Transverse colon (tissue), 4 donors: ENCODE results near the gene KRT35. TPM values are rescaled to one million over a fixed set of nuclear protein-coding genes. Genes with fewer than 3 reads are reported as not detected.

Experiments
- DNase-seq: peaks from one replicate; pipeline ENCODE4 v3.0.0-alpha.2; 2019
- H3K27ac ChIP-seq, 4 donors: fragments of 200-600 bp; sonication (generic); 2 replicates each; pipeline ENCODE4 v1.5.1; 2016 to 2018; ENCODE audit warnings: inconsistent platforms in 4 of 4
- H3K27me3 ChIP-seq: fragments of 200-600 bp; sonication (generic); 2 replicates; pipeline ENCODE4 v1.5.1; 2017; ENCODE audit warnings: inconsistent platforms
- H3K36me3 ChIP-seq, 4 donors: fragments of 200-600 bp; sonication (generic); 2 replicates each; pipeline ENCODE4 v1.5.1; 2017 to 2019; ENCODE audit warnings: inconsistent platforms in 4 of 4
- H3K4me1 ChIP-seq, 4 donors: fragments of 200-600 bp; sonication (generic); 2 replicates each; pipeline ENCODE4 v1.5.1; 2017 to 2020; ENCODE audit warnings: inconsistent platforms in 4 of 4
- H3K4me3 ChIP-seq, 4 donors: fragments of 200-600 bp; sonication (generic); 1 replicate in 1 of 4; 2 replicates in 3 of 4; pipeline versions ENCODE4 v1.5.1 to v1.6.1; 2017 to 2019; ENCODE audit warnings: inconsistent platforms in 4 of 4
- H3K9me3 ChIP-seq, 2 donors: fragments of 200-600 bp; sonication (generic); 2 replicates each; pipeline ENCODE4 v1.5.1; 2017 to 2019; ENCODE audit warnings: inconsistent platforms in 2 of 2
- EP300 ChIP-seq: sonication (generic); formaldehyde crosslinking; IDR thresholded peaks from one replicate; pipeline ENCODE4 v1.6.1; 2017; ENCODE audit warnings: antibody characterized with exemption, low read depth
- POLR2A ChIP-seq: fragments of 450-650 bp; IDR thresholded peaks from one replicate; pipeline ENCODE4 v1.6.1; 2016; ENCODE audit warnings: antibody characterized with exemption, mild to moderate bottlenecking, moderate library complexity
- POLR2AphosphoS5 ChIP-seq, 3 donors: sonication (generic); formaldehyde crosslinking; IDR thresholded peaks; one replicate each; pipeline ENCODE4 v1.6.1; 2016; ENCODE audit warnings: antibody characterized with exemption in 3 of 3
- WGBS, 2 donors: methylation state at CpG; one replicate each; pipeline ENCODE4 v1.1.5; 2018; ENCODE audit warnings: low coverage in 1 of 2; 5-methylcytosine and 5-hydroxymethylcytosine counted together
- in situ Hi-C, 4 donors: fragments of 200-750 bp; cut with MboI; loops; one replicate each; pipeline versions ENCODE4 v1.15.0 to v1.15.1; 2017; ENCODE audit warnings: low sequenced_read_pairs in 3 of 4, low pct_ligation_motif_present in 1 of 4, low pct_unique_long_range_greater_than_20kb in 1 of 4
- intact Hi-C: fragments of 100-400 bp; cut with DNase I; formaldehyde crosslinking; loops from one replicate; pipeline ENCODE4 v1.15.1; 2023; ENCODE audit warnings: low total_unique reads
- total RNA-seq, 4 donors: library from RNA; depleted of rRNA; stranded (reverse); fragments of >200 nt; gene quantifications; one replicate each; pipeline ENCODE4 v1.1.0, GENCODE V29; 2016
- TF ChIP-seq, protein P1 (sequence below), 5 experiments: fragments of 200-600 bp in 3 of 5; fragments of 450-650 bp in 2 of 5; sonication (generic) in 3 of 5; IDR thresholded peaks; 1 replicate in 2 of 5; 2 replicates in 3 of 5; pipeline ENCODE4 v1.5.1; 2016 to 2017; ENCODE audit warnings: antibody characterized with exemption in 5 of 5, inconsistent platforms in 3 of 5, mild to moderate bottlenecking in 2 of 5, moderate library complexity in 1 of 5

KRT35 gene
- total RNA-seq, 4 donors from 2014 or later, result not detected

DNA sequence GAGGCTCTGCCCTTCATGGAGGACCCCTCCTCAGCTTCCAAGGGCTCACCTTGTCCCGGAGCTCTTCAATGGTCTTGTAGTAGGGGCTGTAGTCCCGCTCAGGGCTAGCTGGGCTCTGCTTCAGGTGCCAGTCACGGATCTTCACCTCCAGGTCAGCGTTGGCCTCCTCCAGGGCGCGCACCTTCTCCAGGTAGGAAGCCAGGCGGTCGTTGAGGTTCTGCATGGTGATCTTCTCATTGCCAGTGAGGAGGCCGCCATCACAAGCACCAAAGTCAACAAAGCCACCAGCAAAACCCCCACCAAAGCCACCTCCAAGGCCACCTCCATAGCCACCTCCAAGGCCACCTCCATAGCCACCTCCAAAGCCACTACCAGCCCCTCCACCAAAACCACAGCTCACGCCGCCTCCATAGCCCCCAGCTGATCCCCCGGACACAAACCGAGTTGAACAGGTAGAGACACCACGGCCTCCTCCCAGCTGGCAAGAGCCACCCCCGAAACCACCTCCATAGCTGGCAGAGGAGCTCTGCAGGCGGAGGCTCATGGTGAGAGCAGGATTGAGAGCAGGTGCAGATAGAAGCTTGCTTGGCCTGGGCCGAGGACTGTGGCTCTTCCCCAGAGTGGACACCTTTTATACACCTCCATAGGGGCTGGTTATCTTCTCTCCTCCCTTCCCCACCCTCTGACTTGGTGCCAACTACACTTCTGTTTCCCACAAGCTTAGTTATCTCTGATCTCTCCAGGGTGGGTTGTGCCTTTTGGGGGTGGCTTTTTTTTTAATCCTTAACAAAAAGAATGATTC, 24.3 kb upstream of the KRT35 start, which contains the start of gene KRT13:
Gene KRT13, minus strand, starts transcription at position 606 of the 802 bp plus-strand sequence. Its CDS starts 62 bp downstream, at position 544.
- H3K27ac ChIP-seq, result no peak within 1 kb of the TSS
- H3K9me3 ChIP-seq, result no peaks in the 10 kb centered on the region
- intact Hi-C loops, result no loop called here
- H3K4me3 ChIP-seq, result no peak within 1 kb of the TSS
- no peak for DNase-seq
- TF ChIP-seq EP300 (no peak), POLR2A (no peak), POLR2AphosphoS5 (IDR thresholded peaks at IDR 0.05) (no peak)
- TF ChIP-seq, protein P1, sequence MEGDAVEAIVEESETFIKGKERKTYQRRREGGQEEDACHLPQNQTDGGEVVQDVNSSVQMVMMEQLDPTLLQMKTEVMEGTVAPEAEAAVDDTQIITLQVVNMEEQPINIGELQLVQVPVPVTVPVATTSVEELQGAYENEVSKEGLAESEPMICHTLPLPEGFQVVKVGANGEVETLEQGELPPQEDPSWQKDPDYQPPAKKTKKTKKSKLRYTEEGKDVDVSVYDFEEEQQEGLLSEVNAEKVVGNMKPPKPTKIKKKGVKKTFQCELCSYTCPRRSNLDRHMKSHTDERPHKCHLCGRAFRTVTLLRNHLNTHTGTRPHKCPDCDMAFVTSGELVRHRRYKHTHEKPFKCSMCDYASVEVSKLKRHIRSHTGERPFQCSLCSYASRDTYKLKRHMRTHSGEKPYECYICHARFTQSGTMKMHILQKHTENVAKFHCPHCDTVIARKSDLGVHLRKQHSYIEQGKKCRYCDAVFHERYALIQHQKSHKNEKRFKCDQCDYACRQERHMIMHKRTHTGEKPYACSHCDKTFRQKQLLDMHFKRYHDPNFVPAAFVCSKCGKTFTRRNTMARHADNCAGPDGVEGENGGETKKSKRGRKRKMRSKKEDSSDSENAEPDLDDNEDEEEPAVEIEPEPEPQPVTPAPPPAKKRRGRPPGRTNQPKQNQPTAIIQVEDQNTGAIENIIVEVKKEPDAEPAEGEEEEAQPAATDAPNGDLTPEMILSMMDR (IDR thresholded peaks at IDR 0.05), result no peak
- H3K4me1 ChIP-seq, result no peaks in the 10 kb centered on the region
- H3K36me3 ChIP-seq, result no peaks in the 10 kb centered on the region
- no peaks in the 10 kb centered on the region for H3K27me3 ChIP-seq
- 82% methylated on average over 17 of the region's 17 CpGs; no CpG with 5 or more reads in 1 of the 2 donors for WGBS, 2 donors
- in situ Hi-C loops, result no loop called here

DNA sequence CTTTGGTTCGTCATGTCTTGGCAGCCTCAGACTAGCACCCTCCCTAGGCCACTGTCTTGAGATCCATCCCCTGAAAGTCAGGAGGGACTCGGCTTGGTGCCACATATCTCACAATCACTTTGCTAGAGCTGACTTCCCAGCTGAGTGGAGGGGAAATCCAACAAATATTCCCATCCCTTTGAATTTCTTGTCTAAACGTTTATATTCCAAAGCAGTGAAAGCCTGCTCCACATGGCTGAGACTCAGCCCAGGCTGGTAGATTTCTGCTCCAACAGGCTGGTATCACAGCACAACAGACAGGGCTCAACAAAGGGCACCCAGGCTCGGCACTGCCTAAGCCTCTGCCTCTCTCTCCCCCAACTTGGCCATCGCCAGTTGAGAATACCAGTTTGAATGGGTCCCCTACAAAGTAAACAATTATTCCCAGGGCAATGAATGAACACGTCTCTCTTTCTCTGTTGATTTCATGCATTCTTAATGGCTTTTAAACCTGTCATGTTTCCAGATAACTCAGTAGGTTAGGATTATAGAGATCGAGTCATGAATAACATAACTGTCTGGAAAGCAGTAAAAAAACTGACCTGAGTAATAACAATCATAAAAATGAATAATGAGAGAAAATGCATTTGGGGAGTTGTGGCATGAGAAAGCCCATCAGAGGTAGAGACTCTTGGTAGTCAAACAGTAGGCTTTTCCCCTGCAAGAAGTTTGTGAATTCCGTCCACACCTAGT, 23.5 kb upstream of the KRT35 start:
- Histone ChIP-seq H3K36me3 (no peaks in the 10 kb centered on the region), H3K4me1 (no peaks in the 10 kb centered on the region), H3K27ac (no peak overlapping the region), H3K9me3 (no peaks in the 10 kb centered on the region), H3K27me3 (no peaks in the 10 kb centered on the region), H3K4me3 (no peak overlapping the region)
- intact Hi-C loops (no loop called here), in situ Hi-C loops (no loop called here)
- 47 to 55% methylated on average over 2 to 8 of the region's 8 CpGs for WGBS, 2 donors
- DNase-seq, result no peak
- TF ChIP-seq EP300 (no peak), POLR2A (no peak), POLR2AphosphoS5 (IDR thresholded peaks at IDR 0.05) (no peak)
- TF ChIP-seq, protein P1 (IDR thresholded peaks at IDR 0.05), result no peak

DNA sequence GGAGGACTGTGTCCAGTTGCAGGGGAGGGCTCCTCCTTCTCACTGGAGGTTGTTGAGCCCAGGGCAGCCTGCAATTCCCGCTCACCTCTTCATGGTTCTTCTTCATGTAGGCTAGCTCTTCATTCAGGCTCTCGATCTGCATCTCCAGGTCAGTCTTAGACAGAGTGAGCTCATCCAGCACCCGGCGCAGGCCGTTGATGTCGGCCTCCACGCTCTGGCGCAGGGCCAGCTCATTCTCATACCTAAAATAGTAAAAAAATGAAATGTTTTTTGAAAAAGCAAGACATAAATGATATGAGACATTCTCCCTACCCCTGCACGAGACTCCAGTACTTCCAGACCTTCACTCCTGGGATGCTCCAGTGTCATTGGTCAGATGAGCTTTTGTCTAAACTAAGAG, 22.3 kb upstream of the KRT35 start:
- 80 to 100% methylated on average over 1 to 9 of the region's 9 CpGs for WGBS, 2 donors
- H3K27me3 ChIP-seq, result no peaks in the 10 kb centered on the region
- H3K4me3 ChIP-seq, result no peak overlapping the region
- intact Hi-C loops (no loop called here), in situ Hi-C loops (no loop called here)
- no peaks in the 10 kb centered on the region for H3K36me3 ChIP-seq
- DNase-seq, result no peak
- H3K27ac ChIP-seq, result no peak overlapping the region
- no peaks in the 10 kb centered on the region for H3K9me3 ChIP-seq
- no peak for TF ChIP-seq POLR2AphosphoS5 (IDR thresholded peaks at IDR 0.05)
- no peak for TF ChIP-seq POLR2A
- TF ChIP-seq EP300, result no peak
- TF ChIP-seq, protein P1 (IDR thresholded peaks at IDR 0.05), result no peak
- H3K4me1 ChIP-seq, result no peaks in the 10 kb centered on the region

DNA sequence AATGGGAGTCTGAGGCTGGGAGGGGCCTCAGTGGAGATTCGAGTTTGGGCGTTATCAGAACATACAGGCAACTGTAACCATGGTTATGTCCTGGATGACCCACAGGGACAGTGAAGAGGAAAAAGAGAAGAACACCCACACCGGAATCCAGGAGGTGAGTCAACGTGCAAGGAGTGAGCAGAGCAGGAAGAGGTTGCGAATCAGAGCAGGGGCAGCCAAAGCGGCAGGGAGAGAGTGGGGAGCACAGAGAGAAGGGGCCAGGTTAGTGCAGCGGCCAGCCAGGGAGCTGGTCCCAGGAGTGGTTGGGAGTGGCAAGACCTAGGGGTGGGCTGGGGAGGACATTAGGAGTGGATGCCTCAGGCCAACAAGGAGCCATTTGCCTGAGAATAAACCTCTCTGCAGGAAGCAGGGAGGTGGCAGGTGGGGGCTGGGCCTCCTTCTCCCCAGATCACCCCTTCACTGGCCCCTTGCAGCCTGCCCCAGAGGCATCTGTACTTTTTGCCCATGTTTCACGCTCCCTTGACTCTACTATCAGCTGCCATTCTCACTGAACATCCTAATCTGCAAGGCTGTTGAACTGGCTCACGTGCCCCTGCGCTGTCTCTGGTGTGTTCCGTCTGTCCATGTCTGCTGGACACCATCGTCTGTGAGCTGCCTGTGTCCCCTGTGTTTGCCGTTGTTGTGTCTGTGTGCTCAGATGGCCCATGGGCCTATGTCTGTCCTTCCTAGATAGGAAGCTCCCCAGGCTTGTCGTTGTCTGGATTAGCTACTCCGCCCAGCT, 19.4 kb upstream of the KRT35 start:
- 51 to 75% methylated on average over 5 to 15 of the region's 15 CpGs for WGBS, 2 donors
- in situ Hi-C loops (no loop called here), intact Hi-C loops (no loop called here)
- no peaks in the 10 kb centered on the region for H3K4me1 ChIP-seq
- no peak for DNase-seq
- no peaks in the 10 kb centered on the region for H3K27me3 ChIP-seq
- TF ChIP-seq, protein P1 (IDR thresholded peaks at IDR 0.05), result no peak
- TF ChIP-seq EP300 (no peak), POLR2A (no peak), POLR2AphosphoS5 (IDR thresholded peaks at IDR 0.05) (no peak)
- no peak overlapping the region for H3K4me3 ChIP-seq
- no peaks in the 10 kb centered on the region for H3K9me3 ChIP-seq
- H3K27ac ChIP-seq, result no peak overlapping the region
- no peaks in the 10 kb centered on the region for H3K36me3 ChIP-seq
